ENCODE data around the gene FZD10.

FZD10 gene

GRCh38 chr12:130132831-130133511, 29.3 kb upstream of the FZD10 start:
- Histone ChIP-seq H3K27ac (ENCODE audit: low read depth, low read length) (no peak overlapping the region), H3K79me2 (ENCODE audit: control insufficient read depth, insufficient read depth, low read length, unreplicated experiment) (no peaks in the 10 kb centered on the region), H3K27me3 (ENCODE audit: insufficient read depth, low read length) (no peaks in the 10 kb centered on the region), H3K4me1 (ENCODE audit: control insufficient read depth, insufficient read depth, low read length, unreplicated experiment) (no peaks in the 10 kb centered on the region), H2AFZ (ENCODE audit: low read length, unreplicated experiment) (no peak overlapping the region), H3K36me3 (ENCODE audit: insufficient read depth, low read length) (no peaks in the 10 kb centered on the region), H3K4me3 (ENCODE audit: low read depth, low read length) (no peak overlapping the region)

- H3K27me3 ChIP-seq (ENCODE audit: insufficient read depth, low read length): no peaks in the 10 kb centered on the region
- H3K4me3 ChIP-seq (ENCODE audit: low read depth, low read length): no peak overlapping the region
- no peaks in the 10 kb centered on the region for H3K36me3 ChIP-seq (ENCODE audit: insufficient read depth, low read length)
- no peak overlapping the region for H3K27ac ChIP-seq (ENCODE audit: low read depth, low read length)
- H3K4me1 ChIP-seq (ENCODE audit: control insufficient read depth, insufficient read depth, low read length, unreplicated experiment): no peaks in the 10 kb centered on the region
- no peak overlapping the region for H2AFZ ChIP-seq (ENCODE audit: low read length, unreplicated experiment)
- H3K79me2 ChIP-seq (ENCODE audit: control insufficient read depth, insufficient read depth, low read length, unreplicated experiment): no peaks in the 10 kb centered on the region
Observed at GRCh38 chr12:130133851-130134562, 28.3 kb upstream of the FZD10 start.

- no peak overlapping the region for H3K27ac ChIP-seq (ENCODE audit: low read depth, low read length)
- no peak overlapping the region for H3K4me3 ChIP-seq (ENCODE audit: low read depth, low read length)
- H2AFZ ChIP-seq (ENCODE audit: low read length, unreplicated experiment): no peak overlapping the region
- no peaks in the 10 kb centered on the region for H3K79me2 ChIP-seq (ENCODE audit: control insufficient read depth, insufficient read depth, low read length, unreplicated experiment)
- no peaks in the 10 kb centered on the region for H3K27me3 ChIP-seq (ENCODE audit: insufficient read depth, low read length)
- H3K4me1 ChIP-seq (ENCODE audit: control insufficient read depth, insufficient read depth, low read length, unreplicated experiment): no peaks in the 10 kb centered on the region
- H3K36me3 ChIP-seq (ENCODE audit: insufficient read depth, low read length): no peaks in the 10 kb centered on the region
Observed at GRCh38 chr12:130134563-130134915, 27.7 kb upstream of the FZD10 start.

GRCh38 chr12:130136509-130137039, 25.7 kb upstream of the FZD10 start:
- no peak overlapping the region for H2AFZ ChIP-seq (ENCODE audit: low read length, unreplicated experiment)
- H3K79me2 ChIP-seq (ENCODE audit: control insufficient read depth, insufficient read depth, low read length, unreplicated experiment): no peaks in the 10 kb centered on the region
- H3K27me3 ChIP-seq (ENCODE audit: insufficient read depth, low read length): no peaks in the 10 kb centered on the region
- no peaks in the 10 kb centered on the region for H3K36me3 ChIP-seq (ENCODE audit: insufficient read depth, low read length)
- no peak overlapping the region for H3K4me3 ChIP-seq (ENCODE audit: low read depth, low read length)
- no peak overlapping the region for H3K27ac ChIP-seq (ENCODE audit: low read depth, low read length)
- H3K4me1 ChIP-seq (ENCODE audit: control insufficient read depth, insufficient read depth, low read length, unreplicated experiment): no peaks in the 10 kb centered on the region

- Histone ChIP-seq H2AFZ (ENCODE audit: low read length, unreplicated experiment) (no peak overlapping the region), H3K4me1 (ENCODE audit: control insufficient read depth, insufficient read depth, low read length, unreplicated experiment) (no peaks in the 10 kb centered on the region)
Observed at GRCh38 chr12:130137040-130138018, 24.9 kb upstream of the FZD10 start.

GRCh38 chr12:130138478-130138877, 23.8 kb upstream of the FZD10 start:
- Histone ChIP-seq H3K36me3 (ENCODE audit: insufficient read depth, low read length) (no peaks in the 10 kb centered on the region), H3K4me3 (ENCODE audit: low read depth, low read length) (no peak overlapping the region), H3K27ac (ENCODE audit: low read depth, low read length) (no peak overlapping the region), H3K27me3 (ENCODE audit: insufficient read depth, low read length) (no peaks in the 10 kb centered on the region), H3K4me1 (ENCODE audit: control insufficient read depth, insufficient read depth, low read length, unreplicated experiment) (no peaks in the 10 kb centered on the region), H2AFZ (ENCODE audit: low read length, unreplicated experiment) (no peak overlapping the region), H3K79me2 (ENCODE audit: control insufficient read depth, insufficient read depth, low read length, unreplicated experiment) (no peaks in the 10 kb centered on the region)

More at GRCh38 chr12:130137040-130138018, 24.9 kb upstream of the FZD10 start:
- no peaks in the 10 kb centered on the region for H3K79me2 ChIP-seq (ENCODE audit: control insufficient read depth, insufficient read depth, low read length, unreplicated experiment)
- no peaks in the 10 kb centered on the region for H3K36me3 ChIP-seq (ENCODE audit: insufficient read depth, low read length)
- H3K4me3 ChIP-seq (ENCODE audit: low read depth, low read length): no peak overlapping the region
- no peaks in the 10 kb centered on the region for H3K27me3 ChIP-seq (ENCODE audit: insufficient read depth, low read length)
- H3K27ac ChIP-seq (ENCODE audit: low read depth, low read length): no peak overlapping the region

- Histone ChIP-seq H3K36me3 (ENCODE audit: insufficient read depth, low read length) (no peaks in the 10 kb centered on the region), H2AFZ (ENCODE audit: low read length, unreplicated experiment) (no peak overlapping the region), H3K4me3 (ENCODE audit: low read depth, low read length) (no peak overlapping the region), H3K4me1 (ENCODE audit: control insufficient read depth, insufficient read depth, low read length, unreplicated experiment) (no peaks in the 10 kb centered on the region), H3K27ac (ENCODE audit: low read depth, low read length) (no peak overlapping the region), H3K79me2 (ENCODE audit: control insufficient read depth, insufficient read depth, low read length, unreplicated experiment) (no peaks in the 10 kb centered on the region), H3K27me3 (ENCODE audit: insufficient read depth, low read length) (no peaks in the 10 kb centered on the region)
Observed at GRCh38 chr12:130139567-130140421, 22.5 kb upstream of the FZD10 start.

GRCh38 chr12:130141105-130141504, 21.2 kb upstream of the FZD10 start:
- Histone ChIP-seq H3K27me3 (ENCODE audit: insufficient read depth, low read length) (no peaks in the 10 kb centered on the region), H3K36me3 (ENCODE audit: insufficient read depth, low read length) (no peaks in the 10 kb centered on the region), H3K4me3 (ENCODE audit: low read depth, low read length) (no peak overlapping the region), H2AFZ (ENCODE audit: low read length, unreplicated experiment) (no peak overlapping the region), H3K4me1 (ENCODE audit: control insufficient read depth, insufficient read depth, low read length, unreplicated experiment) (no peaks in the 10 kb centered on the region), H3K27ac (ENCODE audit: low read depth, low read length) (no peak overlapping the region), H3K79me2 (ENCODE audit: control insufficient read depth, insufficient read depth, low read length, unreplicated experiment) (no peaks in the 10 kb centered on the region)

GRCh38 chr12:130141901-130142683, 20.2 kb upstream of the FZD10 start:
- H3K4me1 ChIP-seq (ENCODE audit: control insufficient read depth, insufficient read depth, low read length, unreplicated experiment): no peaks in the 10 kb centered on the region
- no peaks in the 10 kb centered on the region for H3K36me3 ChIP-seq (ENCODE audit: insufficient read depth, low read length)
- H2AFZ ChIP-seq (ENCODE audit: low read length, unreplicated experiment): no peak overlapping the region
- H3K4me3 ChIP-seq (ENCODE audit: low read depth, low read length): no peak overlapping the region
- H3K27me3 ChIP-seq (ENCODE audit: insufficient read depth, low read length): no peaks in the 10 kb centered on the region
- H3K79me2 ChIP-seq (ENCODE audit: control insufficient read depth, insufficient read depth, low read length, unreplicated experiment): no peaks in the 10 kb centered on the region
- H3K27ac ChIP-seq (ENCODE audit: low read depth, low read length): no peak overlapping the region
